Stimulated activated CD4-positive, alpha-beta T cell treated with anti-CD3 and anti-CD28 coated beads, TNF-alpha, amount 100 ng/mL, for 48 hours (primary cell): ENCODE data around the gene PLA2G15.
A peak's percentile ranks its signal among the peaks of the same experiment; 100 is the strongest.

Experiments
- DNase-seq, 3 donors: peaks; one replicate each; pipeline ENCODE4 v3.0.0-alpha.2; 2020; ENCODE audit warnings: low read depth in 3 of 3

PLA2G15 gene

GRCh38 chr16:68244903-68245853 lies at the start of gene PLA2G15:
TSS of gene PLA2G15 (plus strand) at chr16:68245373. CDS start at chr16:68245427, 54 bp downstream.
- DNase-seq = peak; percentile 93 to 98 (median 96)

GRCh38 chr16:68197250-68197649 lies 47.9 kb upstream of the PLA2G15 start:
- DNase-seq = no peak

GRCh38 chr16:68200088-68200783 lies 44.9 kb upstream of the PLA2G15 start:
- no peak for DNase-seq

GRCh38 chr16:68202091-68202519 lies 43.1 kb upstream of the PLA2G15 start:
- DNase-seq = no peak

- DNase-seq = no peak
Measured at GRCh38 chr16:68206245-68206644, 38.9 kb upstream of the PLA2G15 start.

GRCh38 chr16:68214726-68215125 lies 30.4 kb upstream of the PLA2G15 start:
- no peak for DNase-seq

GRCh38 chr16:68215302-68215701 lies 29.9 kb upstream of the PLA2G15 start:
- DNase-seq = no peak

GRCh38 chr16:68216240-68216639 lies 28.9 kb upstream of the PLA2G15 start:
- no peak for DNase-seq

- no peak for DNase-seq
Measured at GRCh38 chr16:68217506-68217905, 27.7 kb upstream of the PLA2G15 start.

GRCh38 chr16:68219725-68220351 lies 25.3 kb upstream of the PLA2G15 start:
- no peak for DNase-seq

- no peak for DNase-seq
Measured at GRCh38 chr16:68223072-68223471, 22.1 kb upstream of the PLA2G15 start.

- no peak for DNase-seq
Measured at GRCh38 chr16:68226116-68226515, 19.1 kb upstream of the PLA2G15 start.

GRCh38 chr16:68227183-68227793 lies 17.9 kb upstream of the PLA2G15 start:
- DNase-seq = no peak

- DNase-seq = no peak
Measured at GRCh38 chr16:68227850-68228553, 17.2 kb upstream of the PLA2G15 start.

GRCh38 chr16:68228652-68229051 lies 16.5 kb upstream of the PLA2G15 start:
- no peak for DNase-seq

- no peak for DNase-seq
Measured at GRCh38 chr16:68229431-68230175, 15.6 kb upstream of the PLA2G15 start.

- DNase-seq = no peak
Measured at GRCh38 chr16:68230176-68230571, 15.0 kb upstream of the PLA2G15 start.

GRCh38 chr16:68230956-68231355 lies 14.2 kb upstream of the PLA2G15 start:
- no peak for DNase-seq

GRCh38 chr16:68231384-68232136 lies 13.6 kb upstream of the PLA2G15 start:
- DNase-seq = no peak

GRCh38 chr16:68232335-68232734 lies 12.8 kb upstream of the PLA2G15 start:
- DNase-seq = no peak
